SW 1271 (cell line): ENCODE data around the gene DYSF.
A peak's percentile ranks its signal among the peaks of the same experiment; 100 is the strongest.
"Not testable (repeated sequence)": the region's sequence is repeated elsewhere in the genome, so short reads cannot be mapped to it uniquely, and the experiment has no call there.

Experiments
- DNase-seq, 2 experiments: peaks; one replicate each; lab custom pipeline; 2025; lab: John Stamatoyannopoulos, UW

DYSF gene

DNA sequence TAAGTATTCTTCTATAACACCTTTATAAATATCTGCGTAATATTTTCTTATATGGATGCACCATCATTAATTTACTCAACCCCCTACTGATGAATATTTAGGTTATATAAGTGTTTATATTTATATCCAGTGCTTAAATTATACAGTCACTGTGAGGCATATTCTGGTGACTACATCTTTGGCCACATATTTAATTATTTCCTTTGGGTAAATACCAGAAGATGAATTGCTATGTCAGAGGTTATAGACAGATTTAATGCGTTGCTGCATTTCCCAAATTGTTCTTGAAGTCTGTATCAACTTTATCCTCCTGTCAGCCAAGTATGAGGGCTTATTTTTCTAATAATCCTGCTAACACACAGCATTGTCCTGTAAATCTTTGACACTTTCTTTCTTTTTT lies 18.7 kb downstream of the DYSF start:
- DNase-seq: no peak

DNA sequence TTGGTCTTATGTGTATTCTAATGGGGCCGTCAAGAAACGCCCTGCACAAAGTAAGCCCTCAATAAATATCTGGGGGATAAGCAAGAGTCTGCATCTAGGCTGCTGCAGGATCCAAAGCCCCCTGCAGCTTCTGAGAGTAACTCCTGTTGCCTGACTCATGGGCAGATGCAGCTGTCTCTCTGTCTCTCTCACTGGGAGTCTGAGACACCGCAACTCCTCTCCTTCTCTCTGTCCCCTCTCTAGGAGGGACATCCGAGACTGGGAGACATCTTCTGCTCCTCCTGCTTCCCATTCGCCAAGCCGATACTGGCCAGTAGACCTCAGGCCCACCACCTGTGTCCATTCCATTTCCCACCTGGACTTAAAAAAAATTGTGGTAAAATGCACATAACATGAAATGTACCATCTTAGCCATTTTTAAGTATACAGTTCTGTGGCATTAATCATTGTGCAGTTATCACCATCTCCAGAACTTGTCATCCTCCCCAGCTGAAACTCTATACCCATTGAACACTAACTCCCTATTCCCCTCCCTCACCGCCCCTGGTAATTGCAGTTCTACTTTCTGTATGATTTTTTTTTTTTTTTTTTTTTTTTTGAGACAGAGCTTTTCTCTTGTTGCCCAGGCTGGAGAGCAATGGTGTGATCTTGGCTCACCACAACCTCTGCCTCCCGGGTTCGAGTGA lies 20.1 kb downstream of the DYSF start:
- no peak for DNase-seq

DNA sequence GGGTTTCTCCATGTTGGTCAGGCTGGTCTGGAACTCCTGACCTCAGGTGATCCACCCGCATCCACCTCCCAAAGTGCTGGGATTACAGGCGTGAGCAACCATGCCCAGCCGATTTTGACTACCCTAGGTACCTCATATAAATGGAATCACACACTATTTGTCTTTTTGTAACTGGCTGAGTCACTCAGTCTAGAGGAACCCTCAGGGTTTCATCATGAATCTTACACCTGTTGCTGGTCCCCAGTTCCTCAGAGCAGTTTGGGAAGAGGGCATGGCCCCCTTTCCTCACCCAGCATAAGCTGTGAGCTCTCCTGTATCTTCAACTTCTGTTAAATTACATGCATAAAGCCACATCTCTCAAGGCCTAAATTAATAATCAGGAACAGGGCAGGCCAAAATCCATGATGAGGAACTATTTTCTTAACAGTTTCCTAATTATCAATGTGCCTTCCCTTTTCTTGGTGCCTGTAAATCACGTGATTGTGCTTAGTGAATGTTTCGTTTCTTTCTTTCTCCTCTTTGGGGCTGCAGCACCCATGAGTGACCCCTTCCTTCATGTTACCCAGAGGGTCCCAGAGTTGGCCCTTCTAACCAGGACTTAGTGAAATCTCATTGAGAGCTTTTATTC lies 20.9 kb downstream of the DYSF start:
- DNase-seq: no peak

DNA sequence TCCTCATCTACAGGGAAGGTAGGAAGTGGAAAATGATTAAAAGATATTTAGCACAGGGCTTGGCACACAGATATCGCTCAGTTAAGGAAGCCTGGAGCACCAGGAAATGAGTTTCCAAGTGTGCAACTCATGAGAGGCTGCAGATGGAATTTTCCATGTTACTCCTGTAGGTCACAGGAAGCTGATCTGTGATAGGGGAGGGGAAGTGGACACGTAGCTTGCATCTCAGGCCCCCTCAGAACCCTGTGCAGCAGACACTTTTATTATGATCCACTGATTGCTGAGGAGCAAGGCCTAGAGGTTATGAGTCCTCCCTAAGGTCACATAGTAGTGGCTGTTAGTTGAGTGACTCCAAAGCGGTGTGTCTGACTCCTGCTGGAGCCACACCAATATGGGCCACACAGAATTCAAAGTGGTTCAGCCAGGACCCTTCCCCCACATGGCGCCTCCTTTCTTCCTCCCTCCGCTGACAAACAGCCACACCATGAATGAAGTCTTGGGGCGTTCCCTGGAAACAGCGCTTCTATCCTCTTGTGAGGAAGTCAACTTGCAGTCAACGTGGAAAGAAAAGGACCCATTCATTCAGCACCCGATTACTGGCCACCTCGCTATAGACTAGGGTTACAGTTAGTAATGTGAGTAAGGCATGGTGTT lies 21.5 kb downstream of the DYSF start:
- DNase-seq: no peak

DNA sequence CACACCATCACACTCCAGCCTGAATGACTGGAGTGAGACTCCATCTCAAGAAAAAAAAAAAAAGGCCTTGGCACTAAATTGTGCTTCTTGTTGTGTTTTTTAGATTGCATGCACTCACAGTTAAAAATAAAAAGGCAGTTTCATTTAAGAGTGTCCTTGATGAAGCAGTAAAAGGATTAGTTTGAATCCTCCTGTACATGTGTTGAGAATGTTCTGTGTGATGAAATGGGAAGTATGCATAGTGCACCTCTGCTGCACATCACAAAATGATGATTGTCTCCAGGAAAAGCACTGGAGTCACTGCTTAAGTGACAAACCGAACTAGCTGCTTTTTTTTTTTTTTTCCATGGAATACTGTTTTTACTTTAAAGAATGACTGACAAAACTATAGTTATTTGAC lies 23.1 kb downstream of the DYSF start:
- DNase-seq: no peak

DNA sequence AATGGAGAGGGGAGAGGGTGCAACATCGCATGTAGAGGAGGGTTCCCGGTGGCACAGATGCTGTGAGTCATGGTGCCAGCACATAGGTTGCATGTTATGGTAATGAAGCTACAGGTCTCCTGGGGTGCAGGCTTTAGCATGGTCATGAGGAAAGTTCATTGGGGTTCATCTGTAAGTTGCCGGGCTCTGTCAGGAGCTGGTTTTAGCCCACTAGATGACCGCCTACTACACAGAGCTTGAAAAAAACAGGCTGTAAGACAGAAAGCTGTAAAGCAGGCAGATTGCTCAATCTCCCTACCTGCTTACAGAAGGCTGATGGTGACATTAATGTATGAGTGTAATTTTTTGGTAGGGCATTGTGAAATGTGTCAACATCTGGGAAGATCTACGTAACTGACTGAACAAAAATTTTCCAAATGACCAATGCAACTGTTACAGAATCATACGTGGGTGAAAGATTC lies 23.9 kb downstream of the DYSF start:
- DNase-seq: no peak

DNA sequence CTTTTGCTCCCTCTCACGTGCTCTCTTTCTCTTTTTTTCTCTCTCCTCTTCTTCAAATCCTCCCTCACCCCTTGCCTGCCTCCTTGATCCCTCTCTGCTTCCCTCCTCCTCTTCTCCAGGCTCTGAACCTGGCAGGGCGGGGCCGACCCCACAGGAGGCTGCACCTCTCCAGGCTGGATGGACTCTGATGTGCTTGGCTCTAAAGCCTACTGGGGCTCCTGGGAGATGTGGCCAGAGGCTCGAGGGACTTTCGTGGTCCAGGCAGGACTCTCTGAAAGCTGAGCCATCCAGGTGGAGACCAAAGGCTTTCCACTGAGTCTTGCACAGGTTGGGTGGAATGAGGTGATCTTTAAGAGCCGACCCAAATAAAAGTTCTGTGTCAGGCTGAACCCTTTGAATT lies 25.4 kb downstream of the DYSF start:
- DNase-seq: no peak

DNA sequence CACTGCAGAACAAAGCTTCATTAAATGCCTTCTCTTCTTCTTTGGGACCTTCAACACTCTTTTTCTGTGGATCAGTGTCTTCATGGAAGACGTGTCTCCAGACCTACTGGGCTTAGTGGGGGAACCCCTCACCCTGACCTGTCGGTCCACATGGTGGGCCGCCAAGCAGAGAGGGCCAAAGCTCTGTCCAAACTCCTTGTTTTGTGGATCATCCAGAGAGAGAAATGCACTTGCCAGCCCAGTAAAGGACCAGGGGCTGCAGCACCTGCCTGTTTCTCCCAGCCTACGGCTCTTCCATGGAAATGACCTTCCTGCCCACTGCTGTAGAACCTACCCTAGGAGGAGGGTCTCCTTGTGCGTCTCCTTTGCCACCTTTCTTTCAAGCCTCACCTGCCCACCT lies 25.9 kb downstream of the DYSF start:
- DNase-seq: no peak

DNA sequence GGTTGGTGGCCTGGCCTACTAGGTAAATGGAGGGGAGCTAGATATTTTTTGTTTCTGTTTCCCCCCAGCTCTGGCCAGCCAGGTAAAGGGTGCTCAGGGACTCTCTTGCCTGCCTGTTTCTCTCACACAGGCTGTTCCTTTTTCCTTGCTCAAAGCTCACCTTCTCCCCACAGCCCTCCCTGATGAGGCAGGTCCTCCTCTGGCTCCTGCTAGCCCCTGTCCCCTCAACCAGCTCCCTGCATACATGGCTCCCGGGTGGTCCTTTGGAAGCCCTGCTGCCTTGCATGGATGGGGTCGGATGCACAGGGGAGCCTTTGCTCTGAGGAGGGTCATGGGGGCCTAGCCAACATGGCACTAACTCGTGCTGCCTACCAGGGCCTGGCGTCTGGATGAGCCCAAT lies 27.8 kb downstream of the DYSF start:
- DNase-seq: no peak

DNA sequence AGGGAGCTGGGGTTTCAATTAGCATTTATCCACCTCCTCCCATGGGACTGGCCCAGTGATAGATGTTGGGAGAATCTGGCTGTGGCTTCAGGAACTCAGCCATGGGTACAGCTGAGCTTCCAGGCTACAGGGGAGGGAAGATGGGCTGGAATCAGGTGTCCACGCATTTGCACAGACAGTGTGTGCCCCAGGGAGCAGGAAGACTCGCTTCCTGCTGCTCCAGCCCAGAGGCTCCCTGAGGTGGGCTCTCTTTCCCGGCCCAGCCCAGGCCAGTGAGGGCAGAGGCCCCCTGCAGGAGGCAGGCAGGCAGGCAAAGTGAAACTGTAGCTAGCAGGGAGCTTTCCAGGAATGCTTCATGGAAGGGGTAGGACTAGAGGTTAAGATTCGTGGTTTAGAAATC lies 28.7 kb downstream of the DYSF start:
- no peak for DNase-seq

DNA sequence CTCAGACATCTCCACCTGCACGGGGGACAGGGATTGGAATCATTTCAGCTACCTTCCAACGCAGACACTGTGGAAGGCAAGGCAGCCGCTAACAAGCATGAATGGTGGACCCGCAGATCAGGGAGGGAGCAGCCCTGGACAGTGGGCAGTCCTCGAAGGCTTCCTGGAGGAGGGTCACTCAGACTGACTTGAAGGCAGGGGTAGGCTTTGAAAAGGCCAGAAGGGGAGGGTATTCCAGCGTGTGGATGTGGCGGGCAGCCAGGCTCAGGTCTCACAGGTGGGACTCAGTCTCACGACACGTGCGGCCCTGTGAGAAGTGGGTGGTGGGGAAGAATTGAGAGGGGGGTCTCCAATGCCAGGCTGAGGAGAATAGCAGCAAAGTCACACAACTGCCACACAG lies 29.9 kb downstream of the DYSF start:
- no peak for DNase-seq

DNA sequence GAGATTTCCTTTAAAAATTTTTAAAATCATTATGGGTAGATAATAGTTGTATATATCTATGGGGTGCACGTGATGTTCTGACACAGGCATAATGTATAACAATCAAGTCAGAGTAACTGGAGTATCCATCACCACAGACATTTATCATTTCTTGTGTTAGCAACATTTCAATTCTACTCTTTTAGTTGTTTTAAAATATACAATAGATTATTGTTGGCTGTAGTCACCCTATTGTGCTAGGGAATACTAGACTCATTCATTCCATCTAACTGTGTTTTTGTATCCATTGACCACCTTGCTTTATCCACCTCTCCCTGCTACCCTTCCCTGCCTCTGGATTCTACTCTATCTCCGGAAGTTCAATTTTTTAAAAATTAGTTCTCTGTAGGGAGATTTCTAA lies 31.0 kb downstream of the DYSF start:
- no peak for DNase-seq

DNA sequence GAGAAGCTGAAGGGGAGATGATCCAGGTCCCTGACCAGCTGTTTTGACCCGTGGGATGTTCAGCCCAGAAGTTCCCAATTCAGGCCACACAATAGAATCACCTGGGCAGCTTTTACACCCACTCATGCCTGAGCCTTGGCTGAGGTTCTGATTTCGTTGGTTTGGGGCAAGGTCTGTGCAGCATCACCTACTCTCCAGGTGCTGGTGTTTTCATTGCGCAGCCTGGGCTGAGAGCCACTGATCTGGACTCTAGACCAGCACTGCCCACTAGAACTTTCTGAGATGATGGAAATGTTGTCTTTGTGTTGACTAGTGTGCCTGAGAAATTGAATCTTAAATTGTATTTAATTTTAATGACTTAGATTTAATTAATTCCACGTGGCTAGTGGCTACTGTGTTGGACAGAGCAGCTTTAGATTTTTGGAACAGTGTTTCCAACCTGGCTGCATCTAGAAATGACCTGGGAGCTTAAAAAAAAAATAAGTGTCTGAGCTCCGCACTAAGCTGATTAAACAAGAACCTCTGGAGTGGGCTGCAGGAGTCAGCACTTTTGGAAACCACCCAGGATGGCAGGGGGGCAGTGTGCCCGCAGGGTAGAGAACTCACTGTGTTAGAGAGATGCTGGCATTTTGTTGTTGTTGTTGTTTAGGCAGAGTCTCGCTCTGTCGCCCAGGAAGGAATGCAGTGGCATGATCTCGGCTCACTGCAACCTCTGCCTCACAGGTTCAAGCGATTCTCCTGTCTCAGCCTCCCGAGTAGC lies 33.7 kb downstream of the DYSF start:
- DNase-seq: no peak

DNA sequence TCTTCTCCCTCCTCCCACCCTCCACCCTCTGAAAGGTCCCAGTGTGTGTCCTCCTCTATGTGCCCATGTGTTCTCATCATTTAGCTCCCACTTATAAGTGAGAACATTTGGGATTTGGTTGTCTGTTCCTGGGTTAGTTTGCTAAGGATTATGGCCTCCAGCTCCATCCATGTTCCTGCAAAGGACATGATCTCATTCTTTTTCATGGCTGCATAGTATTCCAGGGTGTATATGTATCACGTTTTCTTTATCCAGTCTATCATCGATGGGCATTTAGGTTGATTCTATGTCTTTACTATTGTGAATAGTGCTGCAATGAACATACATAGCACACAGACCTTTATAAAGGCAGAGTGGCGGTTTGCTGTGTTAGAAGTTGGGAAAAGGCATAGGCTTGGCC lies 38.2 kb downstream of the DYSF start:
- DNase-seq: not testable (repeated sequence)

DNA sequence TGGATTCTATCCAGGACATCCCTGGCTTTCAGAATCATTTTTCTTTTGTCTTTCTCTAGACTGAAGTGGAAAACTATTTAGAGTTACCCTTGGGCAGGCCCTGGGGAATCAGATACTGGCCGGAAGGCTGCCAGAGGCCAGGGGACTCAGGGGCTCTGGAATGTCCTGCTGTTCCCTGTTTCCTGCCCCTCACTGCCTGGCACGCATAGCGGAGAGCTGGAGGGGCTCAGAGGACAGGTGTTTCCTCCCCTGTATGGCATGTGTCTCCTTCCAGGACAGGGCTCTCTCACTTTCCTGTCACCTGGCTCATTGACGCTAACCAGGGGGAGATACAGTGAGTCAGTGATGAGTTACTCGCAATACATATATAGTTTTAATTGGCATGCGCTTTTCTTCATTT lies 38.8 kb downstream of the DYSF start:
- no peak for DNase-seq

DNA sequence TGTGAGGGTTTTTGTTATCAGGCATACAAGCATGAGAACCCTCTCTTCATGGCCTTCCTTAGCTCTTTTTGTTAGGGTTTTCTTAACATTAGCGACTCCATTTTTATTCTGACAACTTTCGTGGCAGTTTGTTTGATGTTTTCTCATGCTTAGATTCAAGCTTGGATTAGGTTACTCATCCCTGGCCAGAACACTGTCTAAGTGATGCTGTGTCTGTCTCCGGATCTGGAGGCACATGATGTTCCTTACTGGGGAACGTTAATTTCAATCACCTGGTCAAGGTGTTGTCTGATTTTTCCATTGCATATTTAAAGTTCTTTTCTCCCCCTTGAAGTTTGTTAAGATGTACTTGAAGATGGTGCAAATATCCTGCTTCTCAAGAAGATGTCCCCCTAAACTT lies 40.7 kb downstream of the DYSF start:
- DNase-seq: no peak

DNA sequence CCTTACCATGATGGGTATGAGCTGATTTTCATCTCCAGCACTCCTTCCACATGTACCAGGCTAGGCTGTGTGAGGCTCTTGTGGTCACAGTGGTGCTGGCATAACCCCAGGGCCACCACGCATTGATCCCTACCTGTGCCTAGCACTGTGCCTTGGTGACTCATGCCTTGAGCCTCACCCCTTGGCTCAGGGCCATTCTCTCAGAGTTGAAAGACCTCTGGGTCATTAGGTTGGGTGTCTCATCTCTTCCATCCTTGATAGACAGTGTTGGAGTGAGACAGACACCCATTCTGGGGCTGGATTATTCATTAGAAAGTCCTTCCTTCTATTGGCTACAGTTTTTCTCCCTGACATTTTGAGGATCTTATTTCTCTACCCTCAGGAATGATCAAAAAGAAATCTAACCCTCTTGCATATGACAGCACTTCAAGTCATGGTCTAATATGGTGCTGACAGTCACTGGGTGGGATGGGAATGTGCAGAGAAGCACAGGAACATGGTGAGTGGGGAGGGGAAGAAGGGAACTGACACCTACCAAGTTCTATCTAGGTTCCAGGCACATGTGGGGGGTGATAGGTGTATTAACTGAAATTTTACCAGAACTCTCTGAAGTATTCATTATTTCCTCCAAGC lies 41.3 kb downstream of the DYSF start:
- no peak for DNase-seq

DNA sequence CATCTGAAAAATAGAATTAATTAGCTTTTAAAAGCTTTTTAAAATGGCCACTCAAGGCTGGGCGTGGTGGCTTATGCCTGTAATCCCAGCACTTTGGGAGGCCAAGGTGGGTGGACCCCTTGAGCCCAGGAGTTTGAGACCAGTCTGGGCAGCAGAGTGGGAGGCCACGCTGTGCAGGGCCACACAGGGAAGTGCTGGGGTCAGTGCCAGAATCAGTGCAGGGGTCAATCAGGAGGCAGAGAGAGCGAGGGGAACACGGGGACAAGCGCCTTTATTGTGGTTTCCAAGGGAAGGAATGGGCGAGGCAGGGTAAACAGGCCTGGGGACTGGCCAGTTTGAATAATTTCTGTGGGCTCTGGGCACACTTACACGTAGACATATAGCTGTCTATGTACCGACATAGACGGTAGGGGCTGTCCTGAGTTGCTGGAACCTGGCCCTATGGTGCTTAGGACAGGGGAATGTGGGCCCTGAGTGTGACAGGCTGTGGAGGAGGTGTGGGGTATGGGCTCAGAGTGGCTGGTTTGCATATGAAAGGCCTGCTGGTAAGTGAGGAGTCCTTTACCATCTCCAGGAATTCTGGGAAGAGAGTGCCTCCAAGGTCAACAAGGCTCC lies 42.9 kb downstream of the DYSF start:
- no peak for DNase-seq

DNA sequence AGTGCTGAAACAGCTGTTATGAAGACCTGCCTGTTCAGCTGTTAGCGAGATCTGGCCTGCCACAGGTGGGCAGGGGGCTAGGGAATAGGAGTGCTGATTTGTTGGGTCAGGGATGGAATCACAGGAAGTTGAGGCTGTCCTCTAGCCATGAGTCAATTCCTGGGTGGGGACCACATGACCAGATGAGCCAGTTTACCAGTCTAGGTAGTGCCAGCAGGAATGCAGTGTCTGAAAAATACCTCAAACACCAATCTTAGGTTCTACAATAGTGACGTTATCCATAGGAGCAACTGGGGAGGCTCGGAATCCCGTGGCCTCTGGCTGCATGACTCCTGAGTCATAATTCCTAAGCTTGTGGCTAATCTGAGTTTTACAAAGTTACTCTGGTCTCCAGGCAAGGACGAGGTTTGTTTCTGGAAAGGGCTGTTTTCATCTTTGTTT lies 44.9 kb downstream of the DYSF start:
- DNase-seq: peak; percentile 79 to 86

DNA sequence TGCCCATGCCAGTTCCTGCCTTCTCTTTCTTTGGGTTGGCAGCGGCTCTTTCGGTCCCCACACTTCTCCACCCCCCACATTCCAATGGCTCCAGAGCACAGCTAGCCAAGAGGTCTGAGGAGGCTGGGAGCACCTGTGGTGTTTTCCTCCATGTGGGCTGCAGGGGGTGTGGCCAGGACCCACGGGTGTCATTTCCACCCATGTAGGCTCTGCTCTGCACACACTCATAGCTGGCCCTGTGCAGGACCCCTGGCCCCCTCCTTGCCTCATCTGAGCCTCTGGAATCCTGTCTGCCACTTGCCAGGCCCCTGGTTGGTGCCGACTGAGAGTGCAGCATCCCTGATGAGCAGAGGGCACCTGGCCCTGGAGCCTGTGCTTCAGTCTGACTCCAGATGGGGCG lies 46.3 kb downstream of the DYSF start:
- DNase-seq: no peak

DNA sequence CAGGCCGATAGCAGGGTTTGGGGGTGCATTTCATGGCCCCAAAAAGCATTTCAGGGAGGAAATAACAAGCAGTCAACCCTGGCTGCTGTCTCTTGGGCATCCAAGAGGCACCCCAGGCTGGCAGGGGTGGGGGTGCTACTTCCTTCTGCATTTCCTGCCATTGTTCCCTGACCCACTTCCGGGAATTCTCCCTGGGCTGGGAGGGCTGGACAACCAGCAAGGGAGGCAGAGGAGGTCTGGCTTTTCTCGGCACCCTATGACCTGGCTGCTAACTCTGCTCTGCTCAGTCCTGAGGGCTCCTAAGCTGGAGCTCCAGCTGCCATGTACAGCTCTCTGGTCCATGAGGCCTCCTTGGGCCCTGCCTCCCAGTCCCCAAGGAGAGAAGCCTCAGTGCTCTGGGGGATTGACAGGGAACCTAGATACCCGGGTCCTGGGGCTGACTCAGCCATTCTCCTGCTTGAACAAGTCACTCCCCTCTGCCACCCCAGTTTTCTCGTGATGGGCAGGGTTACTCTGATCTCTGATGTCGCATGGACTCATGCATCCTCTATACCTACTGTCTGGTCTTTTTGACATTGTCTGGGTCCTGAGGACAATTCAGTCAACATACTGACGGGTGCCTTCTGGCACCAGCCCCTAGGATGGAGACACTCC lies 47.2 kb downstream of the DYSF start:
- DNase-seq: no peak
